Body of pancreas (tissue), 4 donors: Measurements from ENCODE around the gene NCAPD3.

Experiments used
- CTCF ChIP-seq, 7 experiments: fragments of 450-650 bp in 4 of 7; fragments of 200-600 bp in 3 of 7; sonication (generic) in 3 of 7; IDR thresholded peaks; one replicate each; pipeline ENCODE4 v1.5.1; 2016 to 2019; ENCODE audit warnings: antibody characterized with exemption in 7 of 7
- POLR2A ChIP-seq, 3 donors: fragments of 450-650 bp; IDR thresholded peaks; one replicate each; pipeline ENCODE4 v1.6.1; 2016; ENCODE audit warnings: antibody characterized with exemption in 3 of 3, mild to moderate bottlenecking in 2 of 3

GRCh38 chr11:134119094-134119493 lies 104.7 kb downstream of the NCAPD3 start:
- TF ChIP-seq CTCF (IDR thresholded peaks at IDR 0.05) (no peak), POLR2A (IDR thresholded peaks at IDR 0.05) (no peak)
